GM19238 (cell line): Measurements from ENCODE around the gene BABAM2.
"Not testable (repeated sequence)": the region's sequence is repeated elsewhere in the genome, so short reads cannot be mapped to it uniquely, and the experiment has no call there.

ENCODE experiments used
- DNase-seq: peaks from one replicate; pipeline ENCODE4 v3.0.0; 2011; ENCODE audit warnings: low spot score; ENCODE audit not compliant: insufficient read length

BABAM2 gene

DNA sequence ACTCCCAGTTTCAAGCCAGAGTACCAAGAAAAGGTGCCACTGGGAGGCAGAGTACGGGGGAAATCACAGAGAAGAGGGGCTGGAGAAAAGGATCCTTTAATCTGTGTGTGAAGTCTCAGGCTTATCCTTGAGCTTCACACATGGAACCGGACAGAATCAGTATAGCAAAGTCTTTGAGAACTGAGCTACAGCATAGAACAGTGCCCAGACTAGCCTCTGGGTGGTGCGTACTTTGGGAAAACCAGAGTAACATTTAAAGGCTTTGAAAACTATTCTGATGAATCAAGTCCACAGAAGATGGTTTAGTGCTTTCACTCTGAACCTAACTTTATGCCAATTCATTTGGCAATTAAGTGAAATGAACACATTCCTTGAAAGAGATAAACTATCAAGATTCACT, 83.1 kb downstream of the BABAM2 start:
- DNase-seq, result no peak

DNA sequence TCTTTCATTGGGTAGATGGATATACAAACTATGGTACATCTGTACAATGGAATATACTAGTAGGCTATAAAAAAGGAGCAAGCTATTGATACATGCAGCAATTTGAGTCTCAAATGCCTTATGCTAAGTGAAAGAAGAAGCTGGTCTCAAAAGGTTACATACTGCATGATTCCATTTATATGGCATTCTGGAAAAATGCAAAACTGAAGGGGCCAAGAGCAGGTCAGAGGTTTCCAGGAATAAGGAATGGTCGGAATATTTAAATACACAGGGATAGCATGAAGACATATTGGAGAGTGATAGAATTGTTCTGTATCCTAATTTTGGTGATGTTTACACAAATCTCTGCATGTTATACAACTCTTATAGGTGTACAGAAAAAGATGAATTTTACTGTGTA, 85.8 kb downstream of the BABAM2 start:
- DNase-seq, result no peak

DNA sequence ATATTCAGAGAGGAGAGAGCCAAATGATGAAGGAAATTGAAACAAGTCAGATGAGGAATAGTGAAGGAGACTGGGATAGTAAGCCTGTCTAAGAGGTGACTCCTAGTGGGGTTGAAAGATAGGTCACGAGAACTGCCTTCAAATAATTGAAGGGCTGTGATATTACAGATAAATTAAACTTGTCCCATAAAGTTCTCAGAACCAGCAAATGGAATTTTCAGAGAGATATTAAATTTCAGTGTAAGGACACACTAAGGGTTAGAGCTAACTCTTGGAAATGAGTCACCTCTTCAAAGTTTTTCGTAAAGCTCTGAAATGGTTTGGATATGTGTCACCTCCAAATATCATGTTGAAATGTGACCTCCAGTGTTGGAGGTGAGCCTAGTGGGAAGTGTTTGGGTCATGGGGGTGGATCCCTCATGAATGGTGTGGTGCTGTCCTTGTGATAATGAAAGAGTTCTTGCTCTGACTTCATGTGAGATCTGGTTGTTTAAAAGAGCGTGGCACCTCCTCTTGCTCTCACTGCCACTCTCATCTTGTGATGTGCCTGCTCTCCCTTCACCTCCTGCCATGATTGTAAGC, 87.3 kb downstream of the BABAM2 start:
- DNase-seq, result no peak

DNA sequence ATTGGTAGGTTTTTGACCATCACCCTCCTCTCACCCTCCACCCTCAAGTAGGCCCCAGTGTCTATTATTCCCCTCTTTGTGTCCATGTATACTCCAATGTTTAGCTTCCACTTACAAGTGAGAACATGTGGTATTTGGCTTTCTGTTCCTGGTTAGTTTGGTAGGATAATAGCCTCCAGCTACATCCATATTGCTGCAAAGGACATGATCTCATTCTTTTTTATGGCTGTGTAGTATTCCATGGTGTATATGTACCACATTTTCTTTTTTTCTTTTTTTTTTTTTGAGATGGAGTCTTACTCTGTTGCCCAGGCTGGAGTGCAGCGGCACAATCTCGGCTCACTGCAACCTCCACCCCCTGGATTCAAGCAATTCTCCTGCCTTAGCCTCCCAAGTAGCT, 88.2 kb downstream of the BABAM2 start:
- not testable (repeated sequence) for DNase-seq

DNA sequence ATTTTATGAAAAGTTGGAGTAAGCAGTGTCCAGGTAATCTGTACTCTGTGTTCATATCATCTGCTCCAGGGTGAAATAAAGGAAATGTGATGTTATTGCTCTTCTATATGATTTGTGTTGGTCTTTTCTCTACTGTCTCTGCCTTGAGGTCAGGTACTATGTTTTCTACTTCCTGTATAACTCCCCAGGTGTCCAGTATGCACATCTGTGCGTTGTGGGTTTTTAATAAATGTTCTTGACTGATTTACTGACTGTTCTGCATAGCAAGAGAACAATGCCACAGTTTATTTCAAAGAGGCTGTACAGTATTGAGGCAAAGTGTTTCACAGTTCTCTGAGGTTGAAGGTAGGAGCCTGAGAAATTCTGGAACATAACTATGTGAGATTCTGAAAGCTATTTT, 89.7 kb downstream of the BABAM2 start:
- DNase-seq, result no peak

DNA sequence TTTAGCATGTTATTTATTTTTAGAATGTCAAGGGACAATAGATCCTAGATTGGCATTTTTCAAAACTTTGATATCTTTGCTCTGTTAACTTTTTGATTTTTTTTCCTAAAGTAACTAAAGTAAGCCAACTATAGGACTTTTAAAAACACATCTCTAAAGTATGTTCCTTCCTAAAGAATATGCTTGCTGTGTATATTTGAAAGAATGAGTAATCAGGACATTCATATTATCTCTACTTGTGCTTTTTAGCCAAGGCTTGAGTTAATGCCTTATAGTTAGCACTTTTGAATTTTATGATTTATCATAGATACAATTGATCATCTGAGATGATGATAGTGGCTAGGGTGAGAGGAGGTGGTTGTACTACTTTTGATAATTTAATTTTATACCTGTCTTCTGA, 93.6 kb downstream of the BABAM2 start:
- DNase-seq, result no peak

DNA sequence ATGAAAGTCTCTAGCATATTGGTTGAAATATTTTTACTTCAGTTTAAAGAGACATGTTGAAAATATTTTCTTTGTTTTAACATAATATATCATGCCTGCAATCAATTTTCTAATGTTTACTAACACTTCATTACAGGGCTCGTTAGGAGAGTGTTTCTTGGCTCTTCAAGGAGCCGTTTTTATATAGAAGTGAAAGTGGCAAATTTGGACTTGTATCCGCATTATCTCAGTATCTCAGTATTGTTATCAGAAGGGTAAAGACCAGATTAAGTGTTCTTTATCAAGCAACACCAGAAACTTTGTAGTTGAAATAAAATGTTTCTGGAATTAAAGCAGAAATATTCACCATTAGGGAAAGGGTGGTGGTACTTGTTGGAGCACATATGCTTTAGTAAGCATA, 97.8 kb downstream of the BABAM2 start:
- no peak for DNase-seq

DNA sequence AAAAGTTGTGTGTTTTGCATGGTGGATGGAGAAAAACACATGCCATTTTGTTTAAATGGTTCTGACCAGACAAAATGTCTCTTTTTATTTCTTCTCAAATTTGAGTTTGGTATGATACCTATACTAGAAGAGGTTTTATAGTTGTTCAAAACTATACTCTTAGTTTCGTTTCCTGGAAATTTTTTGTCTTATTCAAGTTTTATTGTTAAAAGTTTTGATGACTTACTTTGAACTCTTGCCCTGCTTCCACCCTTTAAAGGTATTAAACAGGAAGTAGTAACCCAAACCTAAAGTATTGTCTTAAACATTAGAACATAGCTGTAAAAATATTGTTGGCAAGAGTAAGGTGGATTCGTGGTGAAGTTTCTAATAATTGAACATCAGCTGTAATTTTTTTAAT, 98.2 kb downstream of the BABAM2 start:
- no peak for DNase-seq

DNA sequence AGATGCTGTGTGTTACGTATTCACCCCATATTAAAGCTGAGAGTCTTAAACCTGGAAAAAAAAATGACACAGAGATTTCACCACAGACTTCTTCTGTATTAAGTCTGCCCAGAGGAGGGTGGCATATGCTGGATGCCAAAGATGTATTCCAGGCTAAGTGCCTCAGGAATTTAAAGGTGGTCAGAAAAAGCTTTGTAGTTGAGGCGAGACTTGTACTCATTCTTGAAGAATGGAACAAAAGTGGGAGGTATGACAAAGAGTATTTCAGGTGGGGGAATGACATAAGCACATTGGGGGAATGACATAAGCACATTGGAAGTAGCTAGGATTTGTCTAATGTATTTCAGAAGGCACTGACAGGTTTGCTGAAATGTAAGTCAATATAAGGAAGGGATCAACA, 98.6 kb downstream of the BABAM2 start:
- DNase-seq, result no peak

DNA sequence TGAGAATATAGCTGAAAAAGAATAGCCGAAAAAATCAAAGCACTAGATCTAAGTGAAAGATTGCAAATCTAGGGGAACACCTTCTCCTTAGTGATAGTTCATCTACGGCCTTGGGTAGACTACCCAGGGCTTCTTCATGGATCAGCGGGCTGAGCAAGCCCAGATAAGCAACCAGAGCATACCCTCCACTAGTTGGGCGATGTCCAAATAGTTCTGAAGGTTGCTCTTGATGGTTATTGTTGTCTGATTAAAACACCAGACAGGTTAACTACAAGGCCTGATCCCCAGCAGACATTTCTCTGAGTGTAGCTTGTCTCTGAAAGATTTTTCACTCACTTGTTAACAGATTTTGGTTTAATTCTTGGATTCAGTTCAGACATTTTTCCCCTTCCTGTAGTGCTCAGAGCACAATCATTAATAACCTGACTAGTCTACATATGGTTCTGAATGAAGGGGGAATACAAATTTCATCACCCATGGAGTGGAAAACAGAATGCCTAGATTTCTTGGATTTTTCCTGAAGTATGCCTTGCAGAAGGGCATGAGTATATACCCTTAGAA, 99.6 kb downstream of the BABAM2 start:
- DNase-seq, result no peak

DNA sequence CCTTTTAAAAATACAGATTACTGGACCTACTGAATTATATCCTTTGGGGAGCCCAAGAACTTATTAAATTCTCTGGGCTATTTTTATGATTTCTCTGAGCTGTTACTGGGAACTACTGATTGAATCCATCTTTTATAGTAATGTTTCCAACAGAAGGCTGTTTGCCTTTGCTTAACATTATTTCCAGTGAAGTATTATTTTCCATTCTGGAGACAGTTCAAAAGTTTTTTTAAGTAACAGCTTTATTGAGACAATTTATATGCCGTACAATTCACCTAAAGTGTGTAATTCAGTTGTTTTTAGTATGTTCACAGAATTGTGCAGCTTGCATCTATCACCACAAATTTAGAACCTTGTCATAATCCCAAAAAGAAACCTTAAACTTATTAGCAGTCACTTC, 100.6 kb downstream of the BABAM2 start:
- DNase-seq, result no peak

DNA sequence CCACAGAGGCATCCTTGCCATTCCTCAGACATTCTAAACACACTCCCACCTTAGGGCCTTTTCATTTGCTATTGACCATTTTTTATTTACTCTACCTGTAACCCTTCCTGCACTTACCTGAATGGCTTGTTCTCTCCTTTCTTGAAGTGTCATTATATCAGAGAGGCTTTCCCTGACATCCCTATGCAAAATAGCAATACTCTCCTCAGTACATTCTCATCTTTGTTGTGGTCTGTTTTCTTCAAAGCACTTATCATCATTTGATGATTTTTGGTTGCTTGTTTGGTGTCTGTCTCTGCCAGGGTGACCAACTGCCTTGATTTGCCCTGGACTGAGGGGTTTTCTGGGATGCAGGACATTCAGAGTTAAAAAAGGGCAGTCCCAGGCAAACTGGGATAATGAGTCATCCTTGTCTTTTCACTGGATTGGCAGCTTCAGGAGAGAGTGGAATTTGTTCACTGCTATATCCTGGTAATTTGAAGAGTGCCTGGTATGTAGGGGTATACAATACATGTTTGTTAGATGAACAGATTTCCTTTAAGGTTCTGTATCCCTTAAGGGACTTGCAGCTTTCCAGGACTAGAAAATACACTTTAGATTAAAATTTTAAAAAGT, 102.4 kb downstream of the BABAM2 start:
- no peak for DNase-seq

DNA sequence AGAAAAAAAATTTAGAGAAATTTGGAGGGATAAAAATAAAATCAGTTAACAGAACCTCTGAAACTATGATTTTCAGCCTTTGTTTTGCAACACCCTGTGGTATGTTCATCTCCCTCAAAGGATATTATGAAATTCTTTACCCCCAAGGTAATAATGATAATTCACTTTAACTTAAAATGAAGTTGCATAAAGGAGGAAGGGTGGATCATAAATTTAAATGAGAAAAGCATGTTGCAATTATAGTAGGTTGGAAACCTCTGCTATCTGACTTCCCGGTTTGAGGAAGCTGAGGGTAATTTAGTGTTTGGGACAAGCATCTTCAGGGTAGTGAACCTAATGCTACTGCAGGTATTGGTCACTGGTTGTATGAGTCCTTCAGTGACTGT, 102.9 kb downstream of the BABAM2 start:
- no peak for DNase-seq

DNA sequence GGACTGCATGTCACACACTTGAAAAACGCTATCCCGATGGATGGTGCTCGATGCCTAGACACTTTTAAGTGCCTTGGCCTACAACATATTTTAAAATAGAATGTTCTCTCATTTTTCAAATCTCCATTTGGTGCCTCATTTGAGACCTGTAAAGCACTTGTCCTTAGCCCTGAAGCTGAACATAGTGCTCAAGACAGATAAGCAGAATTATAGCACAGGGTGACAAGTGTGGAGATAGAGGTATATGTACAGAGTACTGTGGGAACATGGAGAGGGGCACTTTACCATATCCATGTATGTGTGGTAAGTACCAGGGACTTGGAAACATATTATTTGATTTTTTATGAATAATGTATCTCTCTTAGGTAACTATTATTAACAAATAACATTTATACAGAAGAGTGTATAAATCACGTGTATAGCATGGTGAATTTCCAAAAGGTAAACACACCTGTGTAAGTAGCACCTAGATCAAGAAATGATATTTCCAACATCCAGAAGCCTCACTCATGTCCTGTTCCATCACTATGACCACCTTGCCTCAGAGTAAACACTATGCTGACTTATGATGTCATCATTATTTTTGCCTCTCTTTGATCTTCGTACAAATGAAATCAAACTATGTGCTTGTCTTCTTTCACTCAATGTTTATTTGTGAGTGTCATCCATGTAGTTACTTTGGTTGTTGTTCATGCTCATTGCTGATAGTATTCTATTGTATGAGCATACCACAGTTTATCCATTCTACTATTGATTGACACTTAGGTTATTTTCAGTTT, 103.6 kb downstream of the BABAM2 start:
- no peak for DNase-seq

DNA sequence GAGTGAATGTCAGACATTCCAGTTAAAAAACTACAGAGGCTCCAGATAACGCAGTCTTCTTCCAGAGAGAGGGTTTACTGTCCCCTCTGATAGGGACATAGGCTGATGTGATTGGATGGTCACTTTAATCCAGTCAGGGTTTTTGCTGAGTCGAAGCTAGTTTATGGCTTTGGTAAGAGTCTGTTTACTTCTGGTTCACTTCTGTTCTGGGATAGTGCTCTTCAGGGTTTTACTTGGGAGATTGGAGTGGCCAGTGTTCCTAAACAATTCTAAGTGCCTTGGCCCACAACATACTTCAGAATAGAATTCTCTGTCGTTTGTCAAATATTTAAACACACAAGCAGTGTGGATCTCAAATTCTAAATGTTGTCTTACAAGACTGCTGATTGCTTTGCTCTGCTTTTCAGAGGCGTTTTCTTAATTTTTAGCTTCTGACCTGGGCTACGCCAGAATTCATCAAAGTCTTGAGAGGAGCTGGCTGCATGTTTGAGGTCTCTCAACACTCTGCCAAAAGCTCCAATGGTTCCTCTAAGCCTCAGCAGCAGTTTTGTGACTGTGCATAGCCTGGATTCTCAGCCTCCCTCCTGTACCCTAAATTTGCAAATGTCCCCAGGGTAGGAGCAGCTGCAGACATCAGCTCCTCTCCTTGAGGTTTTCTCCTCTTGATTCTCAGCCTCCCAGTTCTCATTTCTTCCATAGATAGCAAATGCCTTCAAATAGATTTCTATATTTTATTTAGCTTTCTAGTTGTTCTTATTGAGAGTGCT, 105.8 kb downstream of the BABAM2 start:
- DNase-seq, result no peak

DNA sequence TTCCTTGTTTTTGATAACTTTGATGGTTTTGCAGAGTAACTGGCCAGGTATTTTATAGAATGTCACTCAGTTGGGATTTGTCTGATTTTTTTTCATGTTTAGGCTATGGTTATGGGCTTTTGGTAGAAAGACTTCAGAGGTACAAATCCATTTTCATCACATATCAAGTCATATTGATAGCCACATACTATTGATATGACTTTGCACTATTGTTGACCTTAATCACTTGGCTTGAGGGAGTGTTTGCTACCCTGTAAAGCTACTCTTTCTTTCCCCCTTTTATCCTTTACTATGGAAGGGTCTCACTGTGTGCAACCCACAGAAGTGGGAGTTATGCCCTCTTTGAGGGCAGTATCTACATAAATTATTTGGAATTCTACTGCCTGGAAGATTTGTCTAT, 109.8 kb downstream of the BABAM2 start:
- DNase-seq, result no peak

DNA sequence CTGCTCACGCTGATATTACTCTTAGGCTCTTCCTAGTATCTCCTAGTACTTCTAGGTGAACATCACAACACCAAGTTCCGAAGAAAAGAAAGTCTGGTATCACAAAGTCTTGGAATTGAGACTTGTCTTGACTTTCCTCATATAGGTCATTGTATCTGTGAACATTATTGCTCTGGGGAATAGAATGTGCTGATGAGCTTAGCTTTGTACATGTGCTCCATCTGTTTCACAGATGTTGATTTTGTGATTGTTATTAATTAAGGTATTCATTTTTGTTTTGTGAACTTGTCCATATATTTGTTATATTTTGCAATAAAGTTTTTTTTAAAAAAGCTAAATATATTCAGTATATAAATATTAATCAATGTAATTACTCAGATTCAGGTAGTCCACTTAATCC, 111.7 kb downstream of the BABAM2 start:
- DNase-seq, result no peak

DNA sequence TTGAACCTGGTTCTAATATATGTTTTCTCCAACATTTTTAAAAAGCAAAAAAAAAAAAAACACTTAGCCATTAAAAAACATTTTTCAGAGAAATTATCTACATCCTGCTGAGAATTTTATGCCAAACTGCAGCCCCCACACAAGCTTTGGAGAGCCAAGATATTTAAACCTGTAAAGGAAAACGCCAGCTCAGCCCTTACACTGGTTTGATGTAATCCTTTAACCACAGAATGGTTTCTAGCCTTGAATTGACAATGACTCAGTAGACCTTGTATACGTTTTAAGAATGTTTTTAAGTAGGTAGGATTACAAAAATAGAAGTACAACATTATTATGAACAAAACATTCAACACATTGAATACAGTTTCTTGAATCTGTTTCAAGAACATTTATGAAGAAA, 113.6 kb downstream of the BABAM2 start:
- no peak for DNase-seq

DNA sequence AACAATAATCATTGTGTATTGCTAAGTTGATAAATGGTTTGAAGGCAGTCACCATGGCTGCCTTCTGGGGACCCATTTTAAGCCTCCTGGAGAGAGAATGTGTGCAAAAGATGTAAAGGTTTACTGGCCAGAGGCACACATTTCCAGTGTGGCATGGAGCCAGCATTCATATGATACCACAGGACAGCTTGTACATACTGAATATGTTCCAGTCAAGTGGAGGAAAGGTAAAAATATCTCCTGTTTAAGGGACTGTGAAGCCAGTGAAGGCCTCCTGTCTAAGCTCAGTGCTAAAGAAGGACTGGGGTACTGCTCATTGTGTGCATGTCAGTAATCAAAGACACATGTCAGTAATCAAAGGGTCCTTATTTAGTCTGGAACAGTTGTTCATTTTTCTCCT, 119.2 kb downstream of the BABAM2 start:
- DNase-seq, result no peak

DNA sequence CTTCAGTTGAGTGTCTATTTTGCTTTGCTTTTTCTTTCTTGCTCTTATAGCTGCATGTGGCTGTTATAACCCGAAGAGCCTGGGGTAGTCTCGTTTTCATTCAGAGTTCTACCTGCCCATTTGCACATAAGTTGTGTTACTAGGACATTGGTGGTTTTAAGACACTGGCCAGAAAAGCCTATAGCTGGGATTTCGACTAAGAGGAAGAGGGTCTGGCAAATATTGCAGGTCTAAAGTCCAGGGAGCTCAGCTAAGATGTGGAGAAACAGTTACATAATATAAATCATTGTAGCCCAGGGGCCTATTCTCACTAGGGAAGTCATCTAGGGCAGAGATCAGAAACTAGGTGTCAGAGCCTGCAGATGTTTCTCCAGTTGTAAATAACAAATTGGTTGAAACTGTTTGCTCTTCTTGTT, 120.8 kb downstream of the BABAM2 start:
- no peak for DNase-seq

DNA sequence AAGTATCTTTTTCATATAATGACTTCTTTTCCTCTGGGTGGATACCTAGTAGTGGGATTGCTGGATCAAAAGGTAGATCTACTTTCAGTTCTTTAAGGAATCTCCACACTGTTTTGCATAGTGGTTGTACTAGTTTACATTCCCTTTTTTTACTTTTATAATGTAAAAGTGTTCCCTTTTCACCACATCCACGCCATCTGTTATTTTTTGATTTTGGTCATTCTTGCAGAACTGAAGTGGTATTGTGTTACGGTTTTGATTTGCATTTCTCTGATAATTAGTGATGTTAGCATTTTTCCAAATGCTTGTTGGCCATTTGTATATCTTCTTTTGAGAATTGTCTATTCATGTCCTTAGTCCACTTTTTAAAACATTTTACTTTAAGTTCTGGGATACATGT, 127.9 kb downstream of the BABAM2 start:
- not testable (repeated sequence) for DNase-seq

DNA sequence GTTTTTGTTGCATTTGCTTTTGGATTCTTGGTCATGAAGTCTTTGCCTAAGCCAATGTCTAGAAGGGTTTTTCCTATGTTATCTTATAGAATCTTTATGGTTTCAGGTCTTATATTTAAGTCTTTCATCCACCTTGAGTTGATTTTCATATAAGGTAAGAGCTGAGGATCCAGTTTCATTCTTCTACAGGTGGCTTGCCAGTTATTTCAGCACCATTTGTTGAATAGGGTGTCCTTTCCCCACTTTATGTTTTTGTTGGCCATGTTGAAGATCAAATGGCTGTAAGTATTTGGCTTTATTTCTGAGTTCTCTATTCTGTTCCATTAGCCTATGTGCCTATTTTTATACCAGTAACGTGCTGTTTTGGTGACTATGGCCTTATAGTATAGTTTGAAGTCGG, 129.0 kb downstream of the BABAM2 start:
- DNase-seq, result not testable (repeated sequence)
